PFSK-1 (cell line): ENCODE measurements around the gene UBASH3A.

Source experiments
- FOXP2 ChIP-seq: optimal IDR thresholded peaks from 2 replicates; pipeline ENCODE3; 2011; ENCODE audit warnings: borderline replicate concordance, control low read depth, inconsistent platforms; ENCODE audit not compliant: insufficient read depth; ENCODE audit errors: extremely low read length, extremely low read depth
- POLR2AphosphoS5 ChIP-seq: IDR thresholded peaks from 2 replicates; pipeline ENCODE4 v1.6.1; 2012; ENCODE audit warnings: low read depth, mild to moderate bottlenecking, control low read depth, low read length, moderate library complexity
- REST ChIP-seq, 2 experiments: IDR thresholded peaks; 2 replicates each; pipeline versions ENCODE4 v1.6.1 to v1.8.0; 2011 to 2012; ENCODE audit warnings: low read depth in 2 of 2, low read length in 2 of 2, control low read depth in 1 of 2, inconsistent platforms in 1 of 2, mild to moderate bottlenecking in 1 of 2, moderate library complexity in 1 of 2; ENCODE audit not compliant: insufficient read depth in 1 of 2
- SIN3A ChIP-seq: IDR thresholded peaks from 2 replicates; pipeline ENCODE4 v1.6.1; 2012; ENCODE audit warnings: mild to moderate bottlenecking, low read length, moderate library complexity, borderline replicate concordance; ENCODE audit not compliant: insufficient read depth
- TAF1 ChIP-seq: IDR thresholded peaks from 2 replicates; pipeline ENCODE4 v1.6.1; 2012; ENCODE audit warnings: low read length, control low read depth, borderline replicate concordance; ENCODE audit not compliant: insufficient read depth

UBASH3A gene

DNA sequence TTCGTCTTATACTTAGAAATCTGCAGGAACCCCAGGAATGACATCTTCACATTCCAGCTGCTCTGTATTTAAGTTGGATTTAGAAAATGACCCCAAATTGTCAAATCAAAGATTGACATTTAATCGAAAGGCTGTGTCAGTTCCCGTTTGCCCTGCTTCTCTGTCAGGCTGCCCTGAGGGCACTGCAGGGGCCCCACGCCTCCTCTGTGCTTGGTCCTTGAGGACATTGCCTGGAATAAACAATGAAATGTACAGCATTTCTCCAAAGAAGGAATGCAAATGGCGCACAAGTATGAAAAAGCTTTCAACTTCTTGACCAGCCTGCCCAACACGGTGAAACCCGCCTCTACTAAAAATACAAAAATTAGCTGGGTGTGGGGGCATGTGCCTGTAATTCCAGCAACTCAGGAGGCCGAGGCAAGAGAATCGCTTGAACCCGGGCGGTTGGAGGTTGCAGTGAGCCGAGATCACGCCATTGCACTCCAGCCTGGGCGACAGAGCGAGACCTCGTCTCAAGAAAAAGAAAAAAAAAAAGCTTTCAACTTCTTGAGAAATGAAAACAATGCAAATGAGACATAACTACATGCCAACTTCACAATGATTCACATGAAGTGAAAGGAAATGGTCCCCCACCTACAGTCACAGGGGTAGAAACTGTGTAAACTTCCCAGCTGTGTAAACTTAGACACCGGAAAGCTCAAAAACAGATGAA lies 10.8 kb upstream of the UBASH3A start:
- TF ChIP-seq REST (IDR thresholded peaks at IDR 0.05; ENCODE audit: insufficient read depth in 1 of 2, low read depth in 2 of 2, low read length in 2 of 2): no peak
- no peak for TF ChIP-seq FOXP2
- no peak for TF ChIP-seq SIN3A
- no peak for TF ChIP-seq POLR2AphosphoS5
- no peak for TF ChIP-seq TAF1

GRCh38 chr21:42393443-42393950 lies 10.2 kb upstream of the UBASH3A start:
- TF ChIP-seq SIN3A: no peak
- no peak for TF ChIP-seq TAF1
- no peak for TF ChIP-seq REST (IDR thresholded peaks at IDR 0.05; ENCODE audit: insufficient read depth in 1 of 2, low read depth in 2 of 2, low read length in 2 of 2)
- TF ChIP-seq FOXP2: no peak
- TF ChIP-seq POLR2AphosphoS5: no peak

GRCh38 chr21:42395302-42395701 lies 8.4 kb upstream of the UBASH3A start:
- TF ChIP-seq TAF1 (no peak), REST (IDR thresholded peaks at IDR 0.05; ENCODE audit: insufficient read depth in 1 of 2, low read depth in 2 of 2, low read length in 2 of 2) (no peak), POLR2AphosphoS5 (no peak), SIN3A (no peak), FOXP2 (no peak)

DNA sequence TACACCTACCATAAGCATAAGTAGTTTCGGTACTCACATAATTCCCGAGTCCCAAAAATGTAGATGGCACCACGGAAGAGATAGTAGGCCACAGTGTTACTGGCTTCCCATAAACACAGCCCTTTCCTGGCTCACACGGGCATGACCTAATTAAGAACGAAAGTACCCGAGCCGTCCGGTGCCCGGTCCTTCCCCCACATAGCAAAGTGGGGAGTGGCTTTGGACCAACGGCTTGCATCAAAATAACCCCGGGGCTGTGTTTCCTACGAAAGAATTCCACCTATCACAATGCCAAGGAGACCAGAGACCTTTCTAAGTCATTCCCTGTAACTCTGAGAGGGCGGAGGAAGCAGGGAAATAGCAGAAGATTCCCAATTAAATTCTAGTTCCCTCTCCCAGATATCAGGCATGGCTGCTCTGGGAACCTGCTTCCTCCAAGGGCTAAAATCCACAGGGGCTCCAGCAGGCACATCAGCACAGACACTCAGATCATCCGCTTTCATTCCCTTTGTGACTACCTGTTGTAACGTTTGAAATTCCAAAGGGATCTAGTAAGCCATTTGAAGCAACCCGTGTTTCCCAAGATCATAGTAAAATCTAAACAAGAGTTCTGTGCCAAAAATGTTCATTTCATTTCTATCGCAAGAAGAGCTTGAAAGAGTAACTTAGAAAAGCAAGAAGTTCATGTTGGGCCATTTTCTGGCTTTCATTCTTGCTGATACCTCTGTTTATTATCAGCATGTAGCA lies 7.6 kb upstream of the UBASH3A start, which contains the start of gene TMPRSS3:
Gene TMPRSS3 (minus strand): TSS at position 148 of the 747 bp plus-strand sequence. CDS start 635 bp downstream, outside the sequence.
- TF ChIP-seq FOXP2 (no peak), POLR2AphosphoS5 (no peak), TAF1 (no peak), REST (IDR thresholded peaks at IDR 0.05; ENCODE audit: insufficient read depth in 1 of 2, low read depth in 2 of 2, low read length in 2 of 2) (no peak), SIN3A (no peak)
